Mammary epithelial cell (primary cell): ENCODE data around the gene LIMS2.

Source experiments
- EZH2 ChIP-seq: IDR thresholded peaks from 2 replicates; pipeline ENCODE4 v1.6.1; 2012; ENCODE audit warnings: low read length, inconsistent platforms, borderline replicate concordance
- TF ChIP-seq, protein P1 (sequence below), 2 donors: IDR thresholded peaks in 1 of 2; conservative IDR thresholded peaks in 1 of 2; 2 replicates each; pipeline ENCODE4 v1.5.1; 2011 to 2012; ENCODE audit warnings: inconsistent platforms in 2 of 2, low read length in 2 of 2, mild to moderate bottlenecking in 2 of 2, control low read depth in 1 of 2, low read depth in 1 of 2; ENCODE audit not compliant: insufficient read depth in 1 of 2; ENCODE audit errors: extremely low read depth in 1 of 2

DNA sequence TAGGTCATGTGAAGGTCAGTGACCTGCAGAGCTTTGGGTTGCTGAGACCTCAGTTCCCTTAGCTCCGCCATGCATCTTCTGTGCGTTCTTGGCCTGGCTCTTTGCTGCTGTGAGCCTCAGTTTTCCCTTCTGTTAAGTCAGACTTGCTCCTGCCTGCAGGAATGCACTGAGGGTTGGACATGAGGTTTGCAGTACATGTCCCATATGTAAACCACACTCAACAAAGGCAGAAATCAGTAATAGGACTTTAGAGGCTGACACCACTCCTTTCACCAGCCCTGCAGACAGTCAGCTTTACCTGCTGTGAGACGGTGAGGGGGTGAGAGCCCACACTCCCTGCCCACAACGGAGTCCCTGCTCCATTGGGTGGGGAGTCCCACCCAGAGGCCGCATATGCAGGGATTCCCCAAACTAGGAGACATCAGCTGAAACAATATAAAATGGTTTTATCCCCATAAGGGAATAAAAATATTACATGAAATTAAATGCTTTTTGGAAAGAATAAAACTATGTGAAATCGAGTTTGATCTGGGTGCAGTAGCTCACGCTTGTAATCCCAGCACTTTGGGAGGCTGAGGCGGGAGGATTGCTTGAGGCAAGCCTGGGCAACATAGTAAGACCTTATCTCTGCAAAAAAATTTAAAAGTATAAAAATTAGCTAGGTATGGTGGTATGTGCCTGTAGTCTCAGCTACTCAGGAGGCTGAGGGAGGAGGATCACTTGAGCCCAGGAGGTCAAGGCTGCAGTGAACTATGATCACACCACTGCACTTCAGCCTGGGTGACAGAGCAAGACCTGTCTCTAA, 84.7 kb downstream of the LIMS2 start:
- TF ChIP-seq, protein P1, sequence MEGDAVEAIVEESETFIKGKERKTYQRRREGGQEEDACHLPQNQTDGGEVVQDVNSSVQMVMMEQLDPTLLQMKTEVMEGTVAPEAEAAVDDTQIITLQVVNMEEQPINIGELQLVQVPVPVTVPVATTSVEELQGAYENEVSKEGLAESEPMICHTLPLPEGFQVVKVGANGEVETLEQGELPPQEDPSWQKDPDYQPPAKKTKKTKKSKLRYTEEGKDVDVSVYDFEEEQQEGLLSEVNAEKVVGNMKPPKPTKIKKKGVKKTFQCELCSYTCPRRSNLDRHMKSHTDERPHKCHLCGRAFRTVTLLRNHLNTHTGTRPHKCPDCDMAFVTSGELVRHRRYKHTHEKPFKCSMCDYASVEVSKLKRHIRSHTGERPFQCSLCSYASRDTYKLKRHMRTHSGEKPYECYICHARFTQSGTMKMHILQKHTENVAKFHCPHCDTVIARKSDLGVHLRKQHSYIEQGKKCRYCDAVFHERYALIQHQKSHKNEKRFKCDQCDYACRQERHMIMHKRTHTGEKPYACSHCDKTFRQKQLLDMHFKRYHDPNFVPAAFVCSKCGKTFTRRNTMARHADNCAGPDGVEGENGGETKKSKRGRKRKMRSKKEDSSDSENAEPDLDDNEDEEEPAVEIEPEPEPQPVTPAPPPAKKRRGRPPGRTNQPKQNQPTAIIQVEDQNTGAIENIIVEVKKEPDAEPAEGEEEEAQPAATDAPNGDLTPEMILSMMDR (conservative IDR thresholded peaks at IDR 0.05 in 1 of 2, IDR thresholded peaks at IDR 0.05 in 1 of 2; ENCODE audit: extremely low read depth in 1 of 2, insufficient read depth in 1 of 2, low read depth in 1 of 2, low read length in 2 of 2) = no peak
- TF ChIP-seq EZH2 = no peak
